Measurements from ENCODE around the gene ITGA2. TPM values are rescaled to one million over a fixed set of nuclear protein-coding genes. Genes with fewer than 3 reads are reported as not detected.

The ITGA2 gene
- total and polyA plus RNA-seq, 2 of the 8 experiments (the other 6 are each of a cell fraction or from before 2014, with no cell fraction given), result 1.4 to 7.7 TPM

DNA sequence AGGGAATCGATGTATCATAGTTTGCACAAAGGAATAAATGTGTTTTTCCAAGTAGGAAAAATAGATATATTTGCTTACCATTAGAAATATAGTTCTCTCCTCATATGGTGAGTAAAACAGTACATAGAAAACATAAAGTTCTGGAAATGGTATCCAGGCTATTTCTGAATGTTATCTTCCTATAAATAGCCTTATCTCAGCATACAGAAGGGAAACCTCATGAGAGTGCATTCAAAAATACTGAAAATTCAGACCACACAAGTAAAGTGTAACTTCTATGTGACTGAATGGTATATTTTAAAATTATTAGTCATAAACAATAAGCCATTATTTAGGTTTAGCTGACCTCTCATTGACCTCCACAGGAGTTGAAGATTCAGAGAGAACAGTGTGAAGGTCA, 76.9 kb downstream of the ITGA2 start (continued):
- TF ChIP-seq, protein P1, sequence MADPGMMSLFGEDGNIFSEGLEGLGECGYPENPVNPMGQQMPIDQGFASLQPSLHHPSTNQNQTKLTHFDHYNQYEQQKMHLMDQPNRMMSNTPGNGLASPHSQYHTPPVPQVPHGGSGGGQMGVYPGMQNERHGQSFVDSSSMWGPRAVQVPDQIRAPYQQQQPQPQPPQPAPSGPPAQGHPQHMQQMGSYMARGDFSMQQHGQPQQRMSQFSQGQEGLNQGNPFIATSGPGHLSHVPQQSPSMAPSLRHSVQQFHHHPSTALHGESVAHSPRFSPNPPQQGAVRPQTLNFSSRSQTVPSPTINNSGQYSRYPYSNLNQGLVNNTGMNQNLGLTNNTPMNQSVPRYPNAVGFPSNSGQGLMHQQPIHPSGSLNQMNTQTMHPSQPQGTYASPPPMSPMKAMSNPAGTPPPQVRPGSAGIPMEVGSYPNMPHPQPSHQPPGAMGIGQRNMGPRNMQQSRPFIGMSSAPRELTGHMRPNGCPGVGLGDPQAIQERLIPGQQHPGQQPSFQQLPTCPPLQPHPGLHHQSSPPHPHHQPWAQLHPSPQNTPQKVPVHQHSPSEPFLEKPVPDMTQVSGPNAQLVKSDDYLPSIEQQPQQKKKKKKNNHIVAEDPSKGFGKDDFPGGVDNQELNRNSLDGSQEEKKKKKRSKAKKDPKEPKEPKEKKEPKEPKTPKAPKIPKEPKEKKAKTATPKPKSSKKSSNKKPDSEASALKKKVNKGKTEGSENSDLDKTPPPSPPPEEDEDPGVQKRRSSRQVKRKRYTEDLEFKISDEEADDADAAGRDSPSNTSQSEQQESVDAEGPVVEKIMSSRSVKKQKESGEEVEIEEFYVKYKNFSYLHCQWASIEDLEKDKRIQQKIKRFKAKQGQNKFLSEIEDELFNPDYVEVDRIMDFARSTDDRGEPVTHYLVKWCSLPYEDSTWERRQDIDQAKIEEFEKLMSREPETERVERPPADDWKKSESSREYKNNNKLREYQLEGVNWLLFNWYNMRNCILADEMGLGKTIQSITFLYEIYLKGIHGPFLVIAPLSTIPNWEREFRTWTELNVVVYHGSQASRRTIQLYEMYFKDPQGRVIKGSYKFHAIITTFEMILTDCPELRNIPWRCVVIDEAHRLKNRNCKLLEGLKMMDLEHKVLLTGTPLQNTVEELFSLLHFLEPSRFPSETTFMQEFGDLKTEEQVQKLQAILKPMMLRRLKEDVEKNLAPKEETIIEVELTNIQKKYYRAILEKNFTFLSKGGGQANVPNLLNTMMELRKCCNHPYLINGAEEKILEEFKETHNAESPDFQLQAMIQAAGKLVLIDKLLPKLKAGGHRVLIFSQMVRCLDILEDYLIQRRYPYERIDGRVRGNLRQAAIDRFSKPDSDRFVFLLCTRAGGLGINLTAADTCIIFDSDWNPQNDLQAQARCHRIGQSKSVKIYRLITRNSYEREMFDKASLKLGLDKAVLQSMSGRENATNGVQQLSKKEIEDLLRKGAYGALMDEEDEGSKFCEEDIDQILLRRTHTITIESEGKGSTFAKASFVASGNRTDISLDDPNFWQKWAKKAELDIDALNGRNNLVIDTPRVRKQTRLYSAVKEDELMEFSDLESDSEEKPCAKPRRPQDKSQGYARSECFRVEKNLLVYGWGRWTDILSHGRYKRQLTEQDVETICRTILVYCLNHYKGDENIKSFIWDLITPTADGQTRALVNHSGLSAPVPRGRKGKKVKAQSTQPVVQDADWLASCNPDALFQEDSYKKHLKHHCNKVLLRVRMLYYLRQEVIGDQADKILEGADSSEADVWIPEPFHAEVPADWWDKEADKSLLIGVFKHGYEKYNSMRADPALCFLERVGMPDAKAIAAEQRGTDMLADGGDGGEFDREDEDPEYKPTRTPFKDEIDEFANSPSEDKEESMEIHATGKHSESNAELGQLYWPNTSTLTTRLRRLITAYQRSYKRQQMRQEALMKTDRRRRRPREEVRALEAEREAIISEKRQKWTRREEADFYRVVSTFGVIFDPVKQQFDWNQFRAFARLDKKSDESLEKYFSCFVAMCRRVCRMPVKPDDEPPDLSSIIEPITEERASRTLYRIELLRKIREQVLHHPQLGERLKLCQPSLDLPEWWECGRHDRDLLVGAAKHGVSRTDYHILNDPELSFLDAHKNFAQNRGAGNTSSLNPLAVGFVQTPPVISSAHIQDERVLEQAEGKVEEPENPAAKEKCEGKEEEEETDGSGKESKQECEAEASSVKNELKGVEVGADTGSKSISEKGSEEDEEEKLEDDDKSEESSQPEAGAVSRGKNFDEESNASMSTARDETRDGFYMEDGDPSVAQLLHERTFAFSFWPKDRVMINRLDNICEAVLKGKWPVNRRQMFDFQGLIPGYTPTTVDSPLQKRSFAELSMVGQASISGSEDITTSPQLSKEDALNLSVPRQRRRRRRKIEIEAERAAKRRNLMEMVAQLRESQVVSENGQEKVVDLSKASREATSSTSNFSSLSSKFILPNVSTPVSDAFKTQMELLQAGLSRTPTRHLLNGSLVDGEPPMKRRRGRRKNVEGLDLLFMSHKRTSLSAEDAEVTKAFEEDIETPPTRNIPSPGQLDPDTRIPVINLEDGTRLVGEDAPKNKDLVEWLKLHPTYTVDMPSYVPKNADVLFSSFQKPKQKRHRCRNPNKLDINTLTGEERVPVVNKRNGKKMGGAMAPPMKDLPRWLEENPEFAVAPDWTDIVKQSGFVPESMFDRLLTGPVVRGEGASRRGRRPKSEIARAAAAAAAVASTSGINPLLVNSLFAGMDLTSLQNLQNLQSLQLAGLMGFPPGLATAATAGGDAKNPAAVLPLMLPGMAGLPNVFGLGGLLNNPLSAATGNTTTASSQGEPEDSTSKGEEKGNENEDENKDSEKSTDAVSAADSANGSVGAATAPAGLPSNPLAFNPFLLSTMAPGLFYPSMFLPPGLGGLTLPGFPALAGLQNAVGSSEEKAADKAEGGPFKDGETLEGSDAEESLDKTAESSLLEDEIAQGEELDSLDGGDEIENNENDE (IDR thresholded peaks at IDR 0.05; ENCODE audit: insufficient replicate concordance, low read length), result no peak
- TF ChIP-seq EGR1 (IDR thresholded peaks at IDR 0.05; ENCODE audit: borderline replicate concordance, low read depth, low read length), result no peak
- TF ChIP-seq SIRT6 (IDR thresholded peaks at IDR 0.05; ENCODE audit: low read length), result no peak
- no peak for TF ChIP-seq CBX5 (IDR thresholded peaks at IDR 0.05; ENCODE audit: low read depth, low read length)
- no peak for TF ChIP-seq CBX8 (IDR thresholded peaks at IDR 0.05; ENCODE audit: borderline replicate concordance, low read depth, low read length)
- TF ChIP-seq BACH1 (IDR thresholded peaks at IDR 0.05; ENCODE audit: low read length), result no peak
- TF ChIP-seq RAD21 (IDR thresholded peaks at IDR 0.05 in 1 of 2, conservative IDR thresholded peaks at IDR 0.05 in 1 of 2; ENCODE audit: low read depth in 2 of 2, low read length in 2 of 2), result no peak
- TF ChIP-seq, protein P2, sequence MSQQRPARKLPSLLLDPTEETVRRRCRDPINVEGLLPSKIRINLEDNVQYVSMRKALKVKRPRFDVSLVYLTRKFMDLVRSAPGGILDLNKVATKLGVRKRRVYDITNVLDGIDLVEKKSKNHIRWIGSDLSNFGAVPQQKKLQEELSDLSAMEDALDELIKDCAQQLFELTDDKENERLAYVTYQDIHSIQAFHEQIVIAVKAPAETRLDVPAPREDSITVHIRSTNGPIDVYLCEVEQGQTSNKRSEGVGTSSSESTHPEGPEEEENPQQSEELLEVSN (IDR thresholded peaks at IDR 0.05), result no peak
- TF ChIP-seq HDAC2 (IDR thresholded peaks at IDR 0.05; ENCODE audit: borderline replicate concordance in 1 of 2, low read depth in 2 of 2, low read length in 2 of 2), result no peak
- no peak for TF ChIP-seq GTF2F1 (IDR thresholded peaks at IDR 0.05; ENCODE audit: borderline replicate concordance, low read depth, low read length)
- TF ChIP-seq RBBP5 (IDR thresholded peaks at IDR 0.05; ENCODE audit: borderline replicate concordance, low read depth, low read length), result no peak

Measured in H1 (cell line).